ENCODE measurements around the gene TMEM17.

DNA sequence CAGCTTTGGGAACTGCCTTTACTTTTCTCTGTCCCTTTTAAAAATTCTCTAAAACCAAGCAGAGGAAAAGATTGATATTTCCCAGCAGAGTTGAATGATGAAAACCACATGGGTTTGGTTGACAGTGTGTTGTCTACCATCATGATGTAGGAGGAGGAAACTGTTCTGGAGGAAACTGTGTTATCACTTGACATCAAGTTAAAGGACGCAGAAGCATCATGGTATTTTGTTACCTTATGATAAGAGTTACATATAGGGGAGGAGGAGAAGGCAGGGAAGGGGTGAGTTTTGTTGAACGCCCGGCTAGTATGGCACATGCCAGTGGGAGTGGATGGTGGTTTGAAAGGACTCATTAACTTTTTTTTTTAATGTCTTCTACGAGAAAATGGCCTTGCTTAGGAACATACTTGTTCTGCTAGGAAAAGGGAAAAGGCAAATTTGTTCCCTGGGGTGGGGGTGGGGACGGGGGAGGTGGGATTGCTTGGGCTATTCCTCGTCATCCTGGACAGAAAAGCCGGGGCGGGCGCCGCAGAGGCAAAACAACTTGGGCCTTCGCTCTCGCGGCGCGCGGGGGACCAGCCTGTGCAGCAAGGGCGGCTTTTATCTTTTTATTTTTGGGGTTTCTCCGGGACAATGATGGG lies 766 bp downstream of the TMEM17 start:
- TF ChIP-seq ZC3H10 (CRISPR knock-in tag; IDR thresholded peaks at IDR 0.05): no peak
- TF ChIP-seq RARB (CRISPR knock-in tag; IDR thresholded peaks at IDR 0.05): no peak
- TF ChIP-seq, protein P1, sequence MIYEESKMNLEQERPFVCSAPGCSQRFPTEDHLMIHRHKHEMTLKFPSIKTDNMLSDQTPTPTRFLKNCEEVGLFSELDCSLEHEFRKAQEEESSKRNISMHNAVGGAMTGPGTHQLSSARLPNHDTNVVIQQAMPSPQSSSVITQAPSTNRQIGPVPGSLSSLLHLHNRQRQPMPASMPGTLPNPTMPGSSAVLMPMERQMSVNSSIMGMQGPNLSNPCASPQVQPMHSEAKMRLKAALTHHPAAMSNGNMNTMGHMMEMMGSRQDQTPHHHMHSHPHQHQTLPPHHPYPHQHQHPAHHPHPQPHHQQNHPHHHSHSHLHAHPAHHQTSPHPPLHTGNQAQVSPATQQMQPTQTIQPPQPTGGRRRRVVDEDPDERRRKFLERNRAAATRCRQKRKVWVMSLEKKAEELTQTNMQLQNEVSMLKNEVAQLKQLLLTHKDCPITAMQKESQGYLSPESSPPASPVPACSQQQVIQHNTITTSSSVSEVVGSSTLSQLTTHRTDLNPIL (CRISPR knock-in tag; IDR thresholded peaks at IDR 0.05; ENCODE audit: low read depth): no peak
- TF ChIP-seq, protein P2, sequence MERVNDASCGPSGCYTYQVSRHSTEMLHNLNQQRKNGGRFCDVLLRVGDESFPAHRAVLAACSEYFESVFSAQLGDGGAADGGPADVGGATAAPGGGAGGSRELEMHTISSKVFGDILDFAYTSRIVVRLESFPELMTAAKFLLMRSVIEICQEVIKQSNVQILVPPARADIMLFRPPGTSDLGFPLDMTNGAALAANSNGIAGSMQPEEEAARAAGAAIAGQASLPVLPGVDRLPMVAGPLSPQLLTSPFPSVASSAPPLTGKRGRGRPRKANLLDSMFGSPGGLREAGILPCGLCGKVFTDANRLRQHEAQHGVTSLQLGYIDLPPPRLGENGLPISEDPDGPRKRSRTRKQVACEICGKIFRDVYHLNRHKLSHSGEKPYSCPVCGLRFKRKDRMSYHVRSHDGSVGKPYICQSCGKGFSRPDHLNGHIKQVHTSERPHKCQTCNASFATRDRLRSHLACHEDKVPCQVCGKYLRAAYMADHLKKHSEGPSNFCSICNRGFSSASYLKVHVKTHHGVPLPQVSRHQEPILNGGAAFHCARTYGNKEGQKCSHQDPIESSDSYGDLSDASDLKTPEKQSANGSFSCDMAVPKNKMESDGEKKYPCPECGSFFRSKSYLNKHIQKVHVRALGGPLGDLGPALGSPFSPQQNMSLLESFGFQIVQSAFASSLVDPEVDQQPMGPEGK (CRISPR knock-in tag; IDR thresholded peaks at IDR 0.05; ENCODE audit: borderline replicate concordance): no peak
